HK-2 (cell line): ENCODE data around the gene CCNY.

ENCODE experiments used
- DNase-seq: peaks from one replicate; pipeline ENCODE4 v3.0.0-alpha.2; 2018; ENCODE audit not compliant: unreplicated experiment

Gene CCNY

DNA sequence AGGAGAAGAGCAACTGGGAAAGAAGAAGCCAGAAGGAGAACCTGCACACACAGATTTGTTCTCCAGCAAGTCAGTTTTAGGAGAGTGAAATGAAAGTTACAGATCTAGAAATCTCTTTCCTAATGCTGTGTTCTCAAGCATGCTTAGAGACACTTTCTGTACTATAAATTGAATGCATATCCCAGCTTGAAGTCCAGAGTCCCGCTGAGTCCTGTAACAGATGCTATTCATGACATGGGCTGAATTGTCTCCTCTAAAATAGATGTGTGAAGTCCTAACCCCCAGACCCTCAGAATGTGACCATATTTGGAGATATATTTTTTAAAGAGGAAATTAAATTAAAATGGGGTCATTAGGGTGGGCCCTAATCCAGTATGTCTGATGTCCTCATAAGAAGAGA is 222.0 kb downstream of the CCNY start:
- DNase-seq = no peak

DNA sequence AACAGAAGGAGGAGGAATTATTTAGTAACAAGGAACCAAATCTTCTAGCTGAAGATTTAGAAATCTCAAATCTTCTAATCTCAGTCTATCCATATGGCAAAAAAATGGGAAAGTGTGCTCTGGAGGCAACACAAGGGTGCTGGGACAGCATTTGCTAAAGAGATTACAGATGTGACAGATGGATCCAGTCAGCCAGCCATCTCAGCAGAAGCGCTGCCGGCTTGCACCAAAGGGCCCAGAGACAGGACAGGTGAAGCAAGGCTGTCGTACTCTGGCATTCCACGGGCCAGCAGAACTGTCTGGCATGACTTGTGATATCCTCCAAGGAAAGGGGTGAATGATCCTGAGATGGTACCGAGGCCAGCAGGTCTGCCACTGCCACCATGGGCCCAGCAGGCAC is 223.1 kb downstream of the CCNY start:
- no peak for DNase-seq

DNA sequence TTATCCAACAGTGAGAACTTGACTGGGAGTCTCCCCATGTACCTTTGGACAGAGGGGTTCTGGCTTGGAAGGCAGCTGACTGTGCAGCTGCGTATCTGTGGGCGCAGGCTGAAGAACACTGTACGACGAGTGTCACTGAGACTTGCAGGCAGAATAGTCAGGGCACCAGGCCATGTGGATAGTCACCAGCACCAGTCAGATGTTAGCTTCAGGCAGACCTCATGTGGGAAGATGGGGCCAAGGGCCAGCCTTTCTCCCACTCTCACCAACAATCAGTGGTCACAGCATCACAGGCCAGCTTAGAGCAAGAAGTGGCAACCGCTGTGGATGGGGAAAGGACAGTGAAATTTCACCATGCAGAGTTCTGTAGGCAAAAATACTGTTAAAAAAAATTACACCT is 225.4 kb downstream of the CCNY start:
- DNase-seq = no peak

DNA sequence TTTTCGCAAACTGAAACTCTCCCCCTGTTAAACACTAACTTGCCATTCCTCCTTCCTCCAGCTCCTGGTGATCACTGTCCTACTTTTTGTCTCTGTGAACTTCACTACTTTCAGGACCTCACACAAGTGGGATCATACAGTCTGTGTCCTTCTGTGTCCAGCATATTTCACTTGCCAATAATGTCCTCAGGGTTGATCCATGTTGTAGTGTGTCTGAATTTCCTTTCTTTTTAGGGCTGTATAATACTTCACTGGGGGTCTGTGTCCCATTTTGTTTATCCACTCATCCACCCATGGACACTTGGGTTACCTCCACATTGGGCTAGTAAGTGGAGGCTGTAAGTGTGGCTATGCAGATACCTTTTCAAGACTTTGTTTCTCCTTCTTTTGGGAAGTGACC is 226.1 kb downstream of the CCNY start:
- no peak for DNase-seq

DNA sequence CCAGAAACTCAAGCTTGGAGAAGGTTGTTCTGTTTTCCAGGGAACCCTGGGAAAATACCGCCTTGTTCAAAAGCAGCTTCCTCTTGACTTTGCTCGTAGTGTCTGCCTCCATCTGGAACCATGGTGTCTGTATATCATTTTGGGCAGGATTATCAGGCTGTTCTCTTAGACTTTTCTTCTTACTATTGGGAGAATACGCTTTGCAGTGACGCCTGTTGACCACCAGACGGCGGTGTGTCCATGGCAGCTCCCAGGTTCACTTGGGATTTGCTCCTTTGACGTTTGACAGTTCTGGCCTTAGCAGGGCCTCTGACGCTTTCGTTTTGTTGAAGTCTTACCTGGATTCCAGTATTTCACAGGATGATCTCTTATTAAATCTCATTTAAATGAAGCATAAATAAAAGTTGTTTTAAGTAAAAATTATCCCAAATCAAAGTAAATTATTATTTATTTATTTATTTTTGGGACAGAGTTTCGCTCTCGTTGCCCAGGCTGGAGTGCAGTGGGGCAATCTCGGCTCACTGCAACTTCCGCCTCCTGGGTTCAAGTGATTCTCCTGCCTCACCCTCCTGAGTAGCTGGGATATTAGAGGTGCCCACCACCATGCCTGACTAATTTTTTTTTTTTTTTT is 227.1 kb downstream of the CCNY start:
- DNase-seq = no peak

DNA sequence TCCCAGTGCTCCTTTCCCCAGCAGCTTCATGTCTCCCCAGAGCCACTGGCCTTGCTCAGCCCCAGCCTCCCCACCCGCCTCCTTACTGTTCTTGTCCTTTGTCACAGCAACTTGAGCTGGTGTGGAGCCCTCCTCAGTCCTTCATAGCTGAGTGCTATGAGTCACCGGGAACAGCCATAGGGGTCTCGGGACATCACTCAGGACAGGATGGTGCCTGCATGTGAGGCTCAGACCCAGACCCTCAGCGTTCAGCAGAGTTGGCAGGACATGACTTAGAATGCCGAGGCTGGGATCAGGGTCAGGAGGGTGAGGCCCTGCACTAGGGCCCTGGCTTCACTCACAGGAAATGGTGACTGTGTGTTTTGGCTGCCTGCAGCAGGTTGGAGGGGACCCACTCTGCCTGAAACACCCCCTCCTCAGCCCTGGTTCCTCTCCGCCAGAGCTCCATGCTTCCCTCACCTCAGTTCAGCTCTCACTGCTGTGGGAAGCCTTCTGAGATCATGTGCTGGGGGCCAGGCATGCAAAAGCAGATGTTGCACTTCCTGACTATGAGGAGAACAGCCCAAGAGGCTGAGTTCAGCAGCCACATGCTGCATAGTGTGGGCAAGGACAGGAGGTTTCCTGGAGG is 228.1 kb downstream of the CCNY start:
- DNase-seq = no peak

DNA sequence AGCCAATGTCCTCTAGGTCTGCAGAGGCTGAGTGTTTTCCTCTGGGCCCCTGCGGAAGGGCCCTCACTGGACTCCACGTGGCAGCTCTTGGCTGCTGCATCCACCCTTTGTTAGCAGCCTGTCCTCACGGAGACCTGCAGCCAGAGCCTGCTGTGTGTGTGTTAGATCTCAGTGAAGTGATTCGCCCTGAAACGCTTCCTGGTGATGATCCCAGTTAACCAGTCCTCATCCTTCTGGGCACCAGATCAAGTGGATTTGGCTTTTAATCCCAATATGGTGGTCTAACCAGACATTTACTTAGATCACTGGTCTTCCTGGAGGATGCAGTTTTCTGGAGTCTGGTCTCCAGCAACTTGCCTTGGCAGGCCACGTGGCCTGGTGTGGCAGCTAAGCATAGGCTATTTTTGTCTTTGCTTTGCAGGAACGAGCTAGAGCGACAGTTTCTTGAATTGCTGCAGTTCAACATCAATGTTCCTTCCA is 229.3 kb downstream of the CCNY start:
- no peak for DNase-seq

DNA sequence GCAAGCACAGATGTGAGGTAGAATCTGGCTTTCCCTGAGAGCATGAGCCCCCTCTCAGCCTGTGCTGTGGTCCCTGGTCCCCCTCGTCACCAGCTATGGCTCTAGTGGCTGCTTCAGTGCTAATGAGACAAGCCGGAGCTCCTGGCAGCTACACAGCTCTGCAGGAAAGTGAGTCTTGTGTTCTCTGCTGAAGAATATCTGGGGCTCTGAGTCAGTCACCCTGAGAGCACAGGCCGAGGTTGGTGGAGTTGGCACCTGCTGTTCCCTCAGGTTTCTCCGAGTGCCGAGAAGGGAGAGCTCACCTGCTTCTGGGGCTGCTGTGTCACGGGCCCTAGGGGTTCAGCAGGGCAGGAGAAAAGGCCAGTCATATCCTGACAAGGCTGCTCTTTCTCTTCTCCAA is 231.6 kb downstream of the CCNY start:
- no peak for DNase-seq

DNA sequence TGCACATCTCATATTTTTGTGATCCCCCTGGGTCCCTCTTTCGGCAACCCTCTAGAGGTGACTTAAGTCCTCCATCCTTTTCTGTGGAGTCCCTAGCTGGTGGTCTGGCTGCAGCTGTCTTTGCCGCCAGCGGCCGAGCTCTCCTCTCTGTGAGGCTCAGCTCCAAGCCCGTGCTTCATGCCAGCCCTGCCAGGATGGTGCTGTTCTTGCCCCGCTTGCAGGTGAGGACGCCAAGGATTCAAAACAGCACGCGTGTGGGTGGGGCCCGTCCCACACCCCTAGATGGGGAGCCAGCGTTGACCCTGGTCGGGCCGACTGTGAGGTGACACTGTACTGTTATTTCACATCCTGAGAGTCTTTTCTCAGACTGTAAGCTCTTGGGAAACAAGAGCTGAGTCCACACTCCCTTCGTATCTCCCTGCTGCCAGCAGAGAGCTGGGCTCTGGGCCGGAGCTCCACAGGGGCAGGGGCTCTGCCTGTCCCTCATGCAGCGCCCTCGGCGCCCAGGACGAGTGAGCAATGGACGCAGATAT is 232.2 kb downstream of the CCNY start:
- no peak for DNase-seq

DNA sequence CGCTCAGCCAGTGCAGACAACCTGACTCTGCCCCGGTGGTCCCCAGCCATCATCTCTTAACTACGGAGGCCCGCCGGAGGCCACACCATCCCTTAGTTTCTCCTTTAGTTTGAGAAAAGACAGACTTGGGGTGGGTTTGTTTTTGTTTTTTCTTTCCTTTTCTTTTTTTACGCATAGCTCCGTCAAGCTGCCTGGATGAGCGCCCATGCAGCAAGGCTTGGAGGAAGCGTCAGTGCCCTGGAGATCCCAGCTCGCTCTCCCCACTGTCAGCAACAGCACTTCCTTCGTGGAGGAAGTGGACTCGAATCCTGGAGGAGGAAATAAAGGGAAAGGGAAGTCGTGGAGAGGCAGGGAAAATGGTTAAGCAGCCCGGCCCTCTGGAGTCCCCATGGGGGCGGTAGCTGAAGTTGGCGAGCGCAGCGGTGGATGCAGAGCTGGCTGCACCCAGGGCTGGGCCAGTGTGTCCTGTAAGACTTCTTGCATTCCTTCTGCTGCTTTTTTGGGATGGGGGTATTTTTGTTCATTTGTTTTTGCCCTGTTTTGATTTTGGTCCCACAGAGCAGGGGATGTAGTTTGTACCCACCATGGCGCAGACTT is 232.9 kb downstream of the CCNY start:
- no peak for DNase-seq

DNA sequence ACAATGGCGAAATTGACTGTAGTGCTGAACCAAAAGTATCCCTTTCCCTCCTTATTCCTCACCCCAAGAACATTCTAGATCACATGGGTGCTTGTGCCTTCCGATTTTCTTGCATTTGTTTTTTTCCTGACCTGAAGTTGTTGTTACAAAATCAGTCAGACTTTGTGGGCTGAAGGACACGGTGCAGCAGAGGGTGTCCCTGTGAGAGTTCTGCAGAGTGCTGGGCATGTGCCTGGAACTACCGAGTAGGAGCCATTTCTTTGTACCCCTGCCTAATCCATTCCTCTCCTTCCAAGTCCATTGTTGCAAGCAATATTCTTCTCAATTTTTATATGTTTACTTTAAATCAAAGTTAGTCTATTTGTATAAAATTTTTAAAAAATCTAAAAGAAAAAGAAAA is 233.5 kb downstream of the CCNY start:
- no peak for DNase-seq

DNA sequence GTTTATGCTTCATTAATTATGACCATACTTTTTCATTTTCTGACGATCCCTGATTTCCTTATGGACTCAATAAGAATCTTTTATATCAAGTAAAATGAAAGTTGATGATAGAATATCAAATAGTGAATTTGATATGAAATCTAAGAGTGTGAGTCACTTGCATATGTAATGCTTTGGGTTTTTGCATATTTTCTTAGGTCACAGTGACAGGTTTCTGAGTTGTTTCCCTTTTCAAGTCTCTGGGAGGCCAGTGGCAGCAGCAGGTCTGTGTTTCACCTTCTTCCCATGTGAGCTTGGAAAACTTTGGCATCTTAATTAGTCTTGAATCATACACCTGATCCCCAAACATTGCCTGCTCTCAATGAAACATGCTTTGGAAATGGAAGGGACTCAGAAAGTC is 234.1 kb downstream of the CCNY start:
- no peak for DNase-seq

DNA sequence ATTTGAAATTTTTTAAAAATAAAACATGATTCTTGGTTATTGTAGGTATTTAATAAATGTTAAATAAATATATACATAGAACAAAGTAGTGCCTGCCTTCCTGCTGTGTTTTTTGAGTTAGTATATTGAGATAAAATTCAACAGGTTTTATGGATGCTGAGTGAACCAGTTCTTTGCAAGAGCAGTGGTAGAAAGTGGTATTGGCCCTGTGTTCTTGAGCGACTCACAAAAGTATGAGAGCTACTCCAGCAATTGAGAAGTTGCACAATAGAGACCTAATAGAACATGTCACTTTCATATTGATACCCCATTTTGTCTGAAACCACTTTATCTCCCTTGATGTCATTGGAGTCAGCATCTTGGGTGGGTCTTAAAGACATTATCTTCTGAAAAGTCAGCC is 236.3 kb downstream of the CCNY start:
- no peak for DNase-seq

DNA sequence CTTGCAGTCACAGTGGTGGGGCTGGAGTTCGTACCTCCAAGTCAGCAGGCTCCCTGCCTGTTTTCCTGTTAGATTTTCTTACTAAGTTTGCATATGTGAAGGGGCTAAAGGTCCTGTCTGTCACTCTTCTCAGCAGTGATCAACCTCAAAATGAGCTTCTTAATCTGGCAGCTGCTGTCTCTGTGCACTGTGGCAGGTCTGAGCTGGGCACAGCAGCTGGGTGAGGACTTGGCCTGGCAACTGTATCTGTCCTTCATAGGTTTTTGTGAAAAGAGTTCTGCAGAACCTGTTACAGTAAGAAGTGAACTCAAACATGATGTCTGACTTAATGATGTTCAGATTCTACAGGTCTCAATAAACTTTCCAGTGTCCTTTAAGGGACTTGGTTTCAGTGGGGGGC is 237.5 kb downstream of the CCNY start:
- DNase-seq = no peak

DNA sequence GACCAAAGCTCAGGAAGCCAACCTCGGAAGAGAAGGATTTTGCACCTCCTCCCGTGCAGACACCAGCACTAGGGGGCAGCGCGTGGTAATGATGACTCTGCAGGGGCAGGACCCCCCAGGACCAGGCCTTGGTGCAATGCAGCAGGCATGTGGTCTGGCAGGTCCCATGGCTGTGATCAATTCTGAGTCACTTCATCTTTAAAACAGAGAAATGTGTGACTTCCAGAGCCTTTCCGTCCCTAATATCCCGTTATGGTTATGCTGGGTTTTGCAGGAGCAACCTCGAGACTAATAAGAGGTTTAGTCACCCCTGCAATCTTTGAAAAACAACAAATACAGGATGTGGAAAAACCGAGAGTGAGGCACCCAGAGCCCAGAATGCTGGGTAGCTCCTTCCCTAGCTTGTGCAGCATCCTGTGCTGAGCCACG is 238.6 kb downstream of the CCNY start:
- peak; percentile 27 for DNase-seq

DNA sequence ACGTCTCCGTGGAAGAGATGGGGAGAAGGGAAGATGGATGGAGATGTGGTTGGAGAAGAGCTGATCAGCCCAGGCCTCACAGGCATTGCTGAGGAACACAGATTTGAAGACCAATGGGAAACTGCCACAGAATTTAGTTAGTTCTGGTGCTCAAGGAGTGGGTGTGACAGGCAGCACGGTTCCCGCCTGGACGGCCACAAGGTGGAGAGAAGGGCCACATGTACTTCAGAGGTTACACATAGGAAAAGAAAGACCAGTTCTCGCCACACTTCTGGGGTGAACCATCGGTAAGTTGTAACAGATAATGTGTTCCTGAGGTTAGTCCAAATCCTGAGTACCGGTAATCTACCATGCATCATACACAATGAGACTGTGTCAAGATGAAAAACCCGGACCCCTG is 239.3 kb downstream of the CCNY start:
- DNase-seq = no peak

DNA sequence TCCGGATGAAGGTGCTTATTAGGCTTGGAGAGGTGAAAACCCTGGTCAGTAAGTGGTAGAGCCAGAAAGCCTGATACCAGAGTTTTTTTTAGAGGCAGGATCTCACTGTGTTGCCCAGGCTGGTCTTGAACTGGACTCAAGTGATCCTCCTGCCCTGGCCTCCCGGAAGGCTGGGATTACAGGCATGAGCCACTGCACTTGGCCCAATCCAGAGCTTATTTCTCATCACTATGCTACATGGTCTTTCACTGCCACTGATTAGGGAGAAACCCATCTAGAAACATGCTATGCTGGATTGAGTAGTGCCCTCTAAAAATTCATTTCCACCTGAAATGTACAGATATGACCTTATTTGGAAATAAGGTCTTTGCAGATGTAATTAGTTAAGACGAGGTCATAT is 240.4 kb downstream of the CCNY start:
- no peak for DNase-seq

DNA sequence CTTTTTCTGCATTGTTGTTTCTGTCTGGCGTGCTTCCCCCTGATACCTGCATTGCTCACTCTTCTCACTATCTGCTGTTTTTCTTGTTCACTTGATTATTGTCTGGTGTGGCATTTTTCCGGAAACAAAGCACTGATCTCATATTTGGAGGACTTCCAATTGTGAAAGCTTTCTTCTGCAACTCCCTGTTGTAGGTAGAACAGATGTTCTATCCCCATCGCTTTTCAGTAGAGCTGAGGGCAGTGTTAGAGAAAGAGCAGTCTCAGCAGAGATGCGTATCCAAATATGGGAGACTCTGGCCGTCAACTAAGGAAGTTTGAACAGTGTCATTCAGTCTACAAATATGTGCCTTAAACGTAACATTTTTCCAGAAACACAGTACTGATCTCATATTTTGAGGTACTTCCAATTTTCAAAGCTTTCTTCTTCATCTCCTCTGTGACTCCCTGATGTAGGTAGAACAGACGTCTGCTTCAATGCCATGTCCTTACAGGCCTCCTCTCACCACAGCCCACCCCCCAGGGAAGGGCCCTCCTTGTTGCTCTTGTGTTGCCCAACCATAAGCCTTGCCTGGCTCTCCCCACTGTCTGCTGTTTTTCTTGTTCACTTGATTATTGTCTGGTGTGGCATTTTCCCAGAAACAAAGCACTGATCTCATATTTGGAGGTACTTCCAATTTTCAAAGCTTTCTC is 241.8 kb downstream of the CCNY start:
- DNase-seq = no peak

DNA sequence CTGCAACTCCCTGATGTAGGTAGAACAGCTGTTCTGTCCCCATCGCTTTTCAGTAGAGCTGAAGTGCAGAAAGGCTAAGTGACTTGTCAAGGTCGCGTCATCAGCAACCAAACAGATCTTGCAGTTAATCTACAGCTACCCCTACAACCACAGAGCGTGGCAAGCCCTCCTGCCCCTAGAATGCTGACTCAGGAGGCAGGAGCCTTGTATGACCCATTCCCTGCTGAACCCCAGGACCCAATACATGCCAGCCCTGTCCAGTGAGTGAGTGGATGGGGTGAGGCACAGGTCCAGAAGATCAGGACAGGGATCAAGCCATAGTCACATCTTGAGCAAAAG is 242.3 kb downstream of the CCNY start:
- no peak for DNase-seq

DNA sequence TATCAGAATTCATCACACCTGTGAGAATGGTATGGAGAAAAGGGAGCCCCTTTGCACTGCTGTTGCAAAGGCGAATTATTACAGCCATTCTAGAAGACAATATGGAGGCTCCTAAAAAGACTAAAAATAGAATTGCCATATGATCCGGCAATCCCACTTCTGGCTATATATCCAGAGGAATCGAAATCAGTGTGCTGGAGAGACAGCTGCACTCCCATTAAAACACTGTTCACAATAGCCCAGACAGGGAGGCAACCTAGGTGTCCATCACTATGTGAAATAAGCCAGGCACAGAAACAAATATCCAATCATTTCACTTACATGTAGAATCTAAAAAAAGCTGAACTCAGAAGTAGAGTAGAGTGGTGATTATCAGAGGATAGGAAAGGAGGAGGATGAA is 242.8 kb downstream of the CCNY start:
- DNase-seq = no peak

DNA sequence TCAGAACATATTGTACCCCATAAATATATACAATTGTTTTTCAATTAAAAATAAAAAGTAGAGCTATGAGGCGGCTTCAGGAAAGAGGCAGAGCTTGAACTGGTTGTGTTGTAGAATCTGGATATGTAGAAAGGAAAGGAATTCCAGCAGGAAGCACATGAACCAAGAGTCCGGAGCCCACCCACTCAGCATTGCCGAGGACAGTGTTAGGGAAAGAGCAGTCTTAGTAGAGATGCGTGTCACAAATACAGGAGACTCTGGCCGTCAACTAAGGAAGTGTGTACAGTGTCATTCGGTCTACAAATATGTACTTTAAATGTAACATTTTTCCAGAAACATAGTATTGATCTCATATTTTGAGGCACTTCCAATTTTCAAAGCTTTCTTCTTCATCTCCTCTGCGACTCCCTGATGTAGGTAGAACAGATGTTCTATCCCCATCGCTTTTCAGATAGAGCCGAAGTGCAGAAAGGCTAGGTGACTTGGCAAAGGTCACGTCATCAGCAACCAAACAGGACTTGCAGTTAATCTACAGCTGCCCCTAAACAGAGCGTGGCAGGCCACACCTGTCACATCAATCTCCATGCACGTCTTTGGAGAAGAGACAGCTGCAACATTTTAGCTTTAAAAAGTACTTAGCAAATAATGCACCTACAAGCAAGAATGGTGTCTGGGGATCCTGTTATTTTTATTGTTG is 243.6 kb downstream of the CCNY start:
- DNase-seq = no peak

DNA sequence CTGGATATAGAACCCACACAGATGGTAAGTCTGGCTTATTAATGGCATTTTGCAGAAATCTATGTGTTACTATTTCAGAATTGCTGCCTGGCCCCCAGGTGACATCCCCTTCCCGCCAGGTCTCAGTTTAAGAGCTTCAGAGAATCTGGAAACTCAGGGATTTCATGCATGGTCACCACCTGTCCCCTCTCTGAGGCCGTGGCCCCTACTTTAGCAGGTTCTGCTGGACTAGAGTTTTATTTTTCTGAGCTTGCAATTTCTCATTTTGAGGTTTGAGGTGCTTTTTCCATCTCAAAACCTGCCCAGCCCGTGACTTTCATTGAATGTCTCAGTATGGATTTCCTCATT is 244.1 kb downstream of the CCNY start:
- DNase-seq = no peak
